Fibroblast of the aortic adventitia (primary cell): Measurements from ENCODE around the gene TSSK3. TPM values are rescaled to one million over a fixed set of nuclear protein-coding genes. Genes with fewer than 3 reads are reported as not detected.

ENCODE experiments used
- DNase-seq: peaks from one replicate; pipeline ENCODE4 v3.0.0-alpha.2; 2010; ENCODE audit warnings: low read depth
- H3K4me3 ChIP-seq: 2 replicates; pipeline ENCODE4 v1.5.1; 2011; ENCODE audit warnings: low read depth, mild to moderate bottlenecking, control low read depth, low read length, moderate library complexity
- CTCF ChIP-seq: IDR thresholded peaks from 2 replicates; pipeline ENCODE4 v1.5.1; 2011; ENCODE audit warnings: mild to moderate bottlenecking, low read length, control low read depth, inconsistent platforms; ENCODE audit not compliant: insufficient read depth
- total RNA-seq: library from RNA; depleted of rRNA; stranded (reverse); fragments of >200 nt; gene quantifications from 2 replicates; pipeline ENCODE4 v1.2.3, GENCODE V29; 2012; ENCODE audit warnings: low replicate concordance

The TSSK3 gene
- total RNA-seq, 1 donor: 2.3 TPM

DNA sequence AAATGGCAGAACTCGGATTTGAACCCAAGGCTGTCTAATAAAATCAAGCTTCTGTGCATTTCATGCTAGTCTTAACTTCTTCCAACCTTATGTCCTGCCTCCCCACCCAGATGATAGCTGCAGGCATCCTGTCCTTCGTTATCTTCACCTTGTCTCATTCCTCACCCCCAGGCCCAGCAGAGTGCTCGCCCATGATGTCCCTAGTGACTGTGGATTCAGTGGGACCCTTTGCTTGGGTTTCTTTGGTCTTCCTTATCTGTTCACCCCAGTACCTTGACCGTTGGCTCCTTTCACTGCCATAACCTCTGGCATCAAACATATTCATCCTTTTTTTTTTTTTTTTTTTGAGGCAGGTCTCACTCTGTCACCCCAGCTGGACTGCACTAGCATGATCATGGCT, 37.5 kb downstream of the TSSK3 start:
- no peak for TF ChIP-seq CTCF
- H3K4me3 ChIP-seq: no peak overlapping the region
- DNase-seq: no peak

- TF ChIP-seq CTCF: peak; percentile 94
- DNase-seq: peak; percentile 100
- H3K4me3 ChIP-seq: no peak overlapping the region
These were observed 38.7 kb downstream of the TSSK3 start for GRCh38 chr1:32400876-32401631.

DNA sequence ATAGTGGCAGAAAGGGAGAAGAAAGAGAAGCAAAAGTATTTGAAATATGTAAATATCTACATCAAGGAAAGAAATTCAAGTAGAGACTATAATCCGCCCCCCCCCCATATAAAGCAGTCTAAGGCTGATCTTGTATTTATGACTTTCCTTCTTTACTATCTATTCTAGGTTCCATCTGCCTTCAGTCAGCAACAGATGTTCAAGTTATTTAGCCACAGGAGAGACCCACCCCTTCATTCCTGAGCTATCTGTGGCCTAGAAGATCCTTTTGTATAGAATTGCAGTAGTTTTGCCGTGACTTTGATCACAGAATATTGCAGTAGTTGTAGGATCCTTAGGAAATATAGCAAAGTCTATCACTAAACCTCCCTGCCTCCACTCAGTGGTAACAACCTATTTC, 42.6 kb downstream of the TSSK3 start:
- peak; percentile 43 for DNase-seq
- TF ChIP-seq CTCF: no peak
- H3K4me3 ChIP-seq: no peak overlapping the region

GRCh38 chr1:32405672-32406467, 43.5 kb downstream of the TSSK3 start:
- no peak for TF ChIP-seq CTCF
- H3K4me3 ChIP-seq: no peak overlapping the region
- DNase-seq: no peak

DNA sequence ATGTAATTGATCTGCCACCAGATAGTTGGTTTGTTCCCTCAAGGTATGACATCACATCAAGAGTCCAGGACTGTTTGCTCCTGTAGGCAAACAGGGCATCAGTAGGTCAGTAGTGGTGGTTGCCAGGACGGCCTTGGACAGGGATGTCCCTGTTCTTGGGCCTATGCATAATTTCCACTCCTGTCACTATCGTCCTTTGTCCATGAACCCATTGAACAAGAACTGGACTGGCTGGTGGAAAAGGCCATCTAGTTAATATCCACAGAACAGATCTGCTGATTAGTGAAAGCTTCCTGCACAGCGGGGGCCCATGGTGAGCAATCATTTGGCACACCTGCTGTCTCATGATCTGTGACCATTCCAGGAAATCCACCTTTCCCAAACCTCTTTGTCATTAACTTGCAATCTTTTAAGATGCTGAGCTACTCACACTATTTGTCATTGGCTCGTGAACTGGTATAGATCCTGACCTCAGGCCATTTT, 44.3 kb downstream of the TSSK3 start:
- H3K4me3 ChIP-seq: no peak overlapping the region
- no peak for DNase-seq

GRCh38 chr1:32411261-32411660, 48.9 kb downstream of the TSSK3 start:
- DNase-seq: no peak
- TF ChIP-seq CTCF: no peak
- H3K4me3 ChIP-seq: no peak overlapping the region

More for the DNA sequence above, 44.3 kb downstream of the TSSK3 start:
- TF ChIP-seq CTCF: no peak
